HG02759 (cell line): ENCODE results near the gene CNIH2.
"Not testable (repeated sequence)": the region's sequence is repeated elsewhere in the genome, so short reads cannot be mapped to it uniquely, and the experiment has no call there.

ENCODE experiments used
- ATAC-seq: cut with Tn5 transposase; IDR thresholded peaks from one replicate; pipeline ENCODE4 v1.9.1; 2021; ENCODE audit warnings: mild to moderate bottlenecking, moderate library complexity; ENCODE audit not compliant: unreplicated experiment

Gene CNIH2

DNA sequence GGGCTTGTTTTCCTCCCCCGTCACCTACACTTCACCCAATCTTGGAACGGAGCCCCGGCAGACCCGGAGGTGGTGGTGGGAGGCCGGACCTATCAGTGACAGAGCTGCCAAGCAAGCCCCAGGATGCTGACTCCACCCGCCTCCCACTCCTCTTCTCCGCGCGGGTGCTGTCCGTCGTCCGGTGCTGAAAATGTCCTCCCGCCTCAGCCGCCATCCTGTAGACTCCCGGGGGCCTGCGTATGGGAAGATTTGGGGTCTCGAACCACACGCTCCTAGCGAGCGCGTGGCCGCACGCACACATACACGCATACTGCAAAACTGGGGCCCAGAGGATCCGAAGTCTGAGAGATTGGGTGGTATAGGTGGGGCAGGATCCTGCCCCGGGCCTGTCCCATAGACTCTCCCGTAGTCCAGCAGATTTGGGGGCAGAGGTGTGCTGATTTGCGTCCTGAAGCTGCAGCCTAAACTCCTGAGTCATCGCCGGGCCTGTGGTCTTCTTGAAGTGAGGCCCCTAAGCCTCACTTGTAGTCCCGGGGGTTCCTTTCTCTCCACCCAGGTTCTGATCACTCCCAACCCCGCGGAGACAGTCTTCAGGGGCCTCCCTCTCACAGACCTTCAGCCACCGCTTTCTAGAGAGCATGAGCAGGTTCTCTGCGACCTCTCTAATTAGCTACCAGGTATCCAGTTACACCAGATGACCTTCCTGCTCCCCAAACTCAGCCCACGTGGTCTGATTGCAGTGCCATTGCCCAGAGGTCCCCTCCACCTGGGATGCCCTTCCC, 11.8 kb downstream of the CNIH2 start:
- peak; percentile 47 for ATAC-seq

DNA sequence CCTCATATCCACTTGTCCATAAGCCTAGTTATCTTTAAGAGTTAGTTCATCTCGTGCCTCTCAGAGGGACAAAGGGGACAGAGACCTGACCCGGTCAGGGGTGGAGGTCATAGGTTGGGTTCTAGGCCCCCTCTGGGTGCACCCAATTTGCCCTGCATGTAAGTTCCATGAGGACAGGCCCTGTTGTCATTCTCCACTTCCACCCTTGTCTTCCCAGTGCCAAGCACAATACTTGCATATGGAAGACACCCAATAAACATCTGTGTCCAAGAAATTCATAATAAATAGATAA, 12.3 kb downstream of the CNIH2 start:
- ATAC-seq, result no peak

DNA sequence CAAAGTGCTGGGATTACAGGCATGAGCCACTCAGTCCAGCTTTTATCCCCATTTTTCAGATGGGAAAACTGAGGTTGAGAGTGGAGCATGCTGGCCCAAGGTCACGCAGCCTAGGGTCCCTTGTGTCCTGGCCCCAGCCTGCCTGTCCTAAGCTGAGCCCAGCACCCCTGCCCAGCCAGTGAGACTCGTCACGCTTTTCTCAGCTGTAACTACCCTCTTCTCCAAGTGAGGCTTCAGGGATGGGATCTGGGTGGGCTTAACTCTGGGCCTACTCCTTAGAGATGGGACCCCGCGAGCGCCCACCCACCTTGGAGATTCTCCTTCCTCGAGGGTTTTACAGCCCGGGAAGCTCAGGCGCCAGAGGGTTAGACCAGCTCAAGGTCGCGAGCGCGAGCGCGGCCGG, 13.3 kb downstream of the CNIH2 start:
- no peak for ATAC-seq

- no peak for ATAC-seq
Measured at GRCh38 chr11:66291706-66292542, 13.9 kb downstream of the CNIH2 start, which contains the start of gene TMEM151A. TSS of gene TMEM151A (plus strand) at chr11:66291894. CDS start at chr11:66292014, 120 bp downstream.

GRCh38 chr11:66292543-66293332, 14.8 kb downstream of the CNIH2 start:
- no peak for ATAC-seq

DNA sequence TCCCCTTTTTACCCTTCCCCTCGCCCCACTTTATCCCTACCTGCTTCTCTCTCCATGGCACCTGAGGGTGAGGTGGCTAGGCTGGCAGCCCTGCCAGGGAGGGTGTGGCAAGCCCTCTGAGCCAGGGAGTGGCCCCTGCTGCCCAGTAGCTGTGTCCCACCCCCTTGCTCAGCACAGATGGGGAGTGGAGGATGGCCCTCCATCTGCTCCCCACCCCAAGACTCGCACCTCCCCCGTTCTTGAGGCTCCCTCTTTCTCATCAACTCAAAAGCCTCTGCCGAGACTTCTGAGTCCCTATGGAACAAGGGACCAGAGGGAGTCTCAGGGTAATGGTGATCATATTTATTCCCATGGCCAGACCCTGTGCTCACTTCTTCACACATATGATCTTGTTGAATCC, 15.4 kb downstream of the CNIH2 start:
- no peak for ATAC-seq

- ATAC-seq, result no peak
Measured at GRCh38 chr11:66293777-66294625, 16.0 kb downstream of the CNIH2 start.

- ATAC-seq, result no peak
Measured at GRCh38 chr11:66294626-66295620, 16.9 kb downstream of the CNIH2 start.

DNA sequence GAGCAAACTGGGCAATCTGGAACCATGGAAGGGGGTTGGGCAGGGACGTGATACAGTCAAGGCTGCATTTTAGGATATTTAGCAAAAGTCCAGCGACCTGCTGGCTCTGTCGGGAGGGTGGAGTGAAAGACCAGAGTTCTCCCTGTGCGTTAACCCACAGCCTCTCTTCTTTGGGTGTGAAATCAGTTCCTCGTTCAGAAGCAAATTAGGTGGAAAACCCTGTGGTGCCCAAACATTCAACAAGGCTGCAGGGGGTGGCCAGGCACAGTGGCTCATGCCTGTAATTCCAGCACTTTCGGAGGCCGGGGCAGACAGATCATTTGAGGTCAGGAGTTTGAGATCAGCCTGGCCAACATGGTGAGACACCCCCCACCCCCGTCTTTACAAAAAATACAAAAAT, 19.6 kb downstream of the CNIH2 start:
- ATAC-seq, result no peak

GRCh38 chr11:66299186-66299585, 21.2 kb downstream of the CNIH2 start:
- ATAC-seq, result no peak

DNA sequence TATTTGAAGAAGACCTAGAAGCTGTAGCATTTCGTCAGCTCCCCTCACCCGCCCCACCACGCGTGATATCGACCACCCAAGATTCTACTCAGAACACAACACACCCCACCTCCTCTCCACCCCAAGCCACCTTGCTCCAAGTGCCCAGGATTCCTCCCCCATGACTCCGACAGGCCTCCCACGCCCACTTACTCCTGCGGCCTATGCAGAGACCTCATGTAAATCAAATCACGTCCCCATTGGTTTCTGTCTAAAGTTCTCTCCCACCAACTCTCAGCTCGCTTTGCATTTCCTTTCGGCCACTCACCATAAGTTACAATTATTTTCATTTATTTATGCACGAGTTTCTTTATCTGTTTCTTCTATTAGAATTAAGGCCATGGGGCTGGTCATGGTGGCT, 24.7 kb downstream of the CNIH2 start:
- no peak for ATAC-seq

DNA sequence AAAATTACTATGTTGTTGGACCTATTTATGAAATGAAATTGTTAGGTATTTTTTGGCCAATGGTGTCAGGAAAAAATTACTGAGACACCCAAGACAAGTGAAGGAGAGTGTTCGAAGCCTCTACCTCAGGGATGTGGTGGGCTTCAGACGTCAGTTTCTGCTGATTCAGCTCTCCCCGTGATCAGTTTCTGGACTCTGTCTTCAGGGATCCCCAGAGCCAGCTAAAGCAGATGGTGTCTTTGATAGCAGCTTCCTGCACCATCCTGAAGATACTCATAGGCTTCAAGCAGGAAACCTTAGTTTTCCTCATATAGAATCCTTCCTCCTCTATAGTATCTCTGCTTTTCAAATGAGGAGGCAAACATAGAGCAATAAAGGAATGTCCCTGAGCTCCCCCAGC, 31.5 kb downstream of the CNIH2 start:
- ATAC-seq, result no peak

DNA sequence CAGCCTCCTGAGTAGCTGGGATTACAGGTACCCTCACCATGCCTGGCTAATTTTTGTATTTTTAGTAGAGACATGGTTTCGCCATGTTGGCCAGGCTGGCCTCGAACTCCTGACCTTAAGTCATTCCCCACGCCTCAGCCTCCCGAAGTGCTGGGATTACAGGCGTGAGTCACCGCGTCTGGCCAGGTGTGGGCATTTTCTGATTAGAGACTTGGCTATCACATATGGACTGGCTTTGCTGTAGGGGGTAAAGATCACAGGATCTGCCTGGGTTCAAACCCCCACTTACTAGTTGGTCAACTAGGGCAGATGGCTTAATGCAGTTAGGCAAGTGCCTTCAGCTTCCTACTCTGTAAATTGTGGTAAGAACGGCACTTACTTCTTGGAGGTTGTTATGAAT, 32.3 kb downstream of the CNIH2 start:
- no peak for ATAC-seq

DNA sequence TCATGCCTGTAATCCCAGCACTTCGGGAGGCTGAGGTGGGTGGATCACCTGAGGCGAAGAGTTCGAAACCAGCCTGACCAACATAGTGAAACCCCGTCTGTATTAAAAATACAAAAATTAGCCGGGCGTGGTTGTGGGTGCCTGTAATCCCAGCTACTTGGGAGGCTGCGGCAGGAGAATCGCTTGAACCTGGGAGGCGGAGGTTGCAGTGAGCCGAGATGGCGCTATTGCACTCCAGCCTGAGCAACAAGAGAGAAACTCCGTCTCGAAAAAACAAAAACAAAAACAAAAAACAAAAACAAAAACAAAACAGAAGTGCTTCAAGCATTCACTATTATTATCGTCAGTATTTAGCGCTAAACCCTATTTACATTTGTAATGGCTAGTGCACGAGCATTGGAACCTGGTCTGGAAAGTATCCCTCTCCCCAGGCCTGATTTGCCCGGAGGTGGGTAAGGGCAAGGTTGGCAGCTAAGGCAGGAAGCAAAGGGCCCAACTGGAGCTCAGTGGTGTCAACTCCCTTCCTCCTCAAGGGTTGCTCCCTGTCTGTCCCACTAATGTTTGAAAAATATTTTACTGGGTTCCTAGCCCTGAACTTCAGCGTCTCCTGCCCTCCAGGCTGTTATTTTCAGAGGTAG, 32.9 kb downstream of the CNIH2 start:
- ATAC-seq, result not testable (repeated sequence)

GRCh38 chr11:66311470-66311964, 33.5 kb downstream of the CNIH2 start:
- ATAC-seq, result no peak

DNA sequence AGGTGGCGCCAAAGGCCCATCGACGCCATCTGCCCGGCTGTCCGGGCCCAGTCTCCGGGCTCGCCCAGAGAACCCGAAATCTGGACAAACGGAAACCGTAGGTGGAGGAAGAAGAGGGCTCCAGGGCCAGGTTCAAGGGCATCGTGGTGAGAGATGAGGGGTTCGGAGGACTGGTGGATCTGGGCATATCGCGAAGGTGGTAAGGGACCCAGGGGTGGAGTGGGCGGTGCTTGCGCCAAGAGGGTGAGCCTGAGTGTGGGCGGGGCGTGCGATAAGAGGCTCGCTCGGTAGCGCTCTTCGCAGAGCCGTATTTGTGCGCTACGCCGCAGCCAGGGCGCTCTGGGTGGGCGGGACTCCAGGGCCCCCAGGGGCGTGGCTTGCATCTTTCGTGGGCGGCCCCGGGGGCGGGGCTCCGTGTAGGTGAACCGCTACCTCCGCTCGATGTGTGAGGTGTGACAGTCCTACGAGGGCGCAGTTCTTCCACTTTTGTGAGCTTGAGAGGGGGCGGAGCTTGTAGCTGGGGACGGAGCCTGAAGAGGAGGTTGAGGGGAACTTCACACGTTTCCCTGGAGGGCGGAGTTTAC, 34.1 kb downstream of the CNIH2 start:
- peak; percentile 77 for ATAC-seq

- ATAC-seq, result peak; percentile 64
Measured at GRCh38 chr11:66312549-66313320, 34.8 kb downstream of the CNIH2 start.
